Measurements from ENCODE around the gene HMX3.

HMX3 gene

DNA sequence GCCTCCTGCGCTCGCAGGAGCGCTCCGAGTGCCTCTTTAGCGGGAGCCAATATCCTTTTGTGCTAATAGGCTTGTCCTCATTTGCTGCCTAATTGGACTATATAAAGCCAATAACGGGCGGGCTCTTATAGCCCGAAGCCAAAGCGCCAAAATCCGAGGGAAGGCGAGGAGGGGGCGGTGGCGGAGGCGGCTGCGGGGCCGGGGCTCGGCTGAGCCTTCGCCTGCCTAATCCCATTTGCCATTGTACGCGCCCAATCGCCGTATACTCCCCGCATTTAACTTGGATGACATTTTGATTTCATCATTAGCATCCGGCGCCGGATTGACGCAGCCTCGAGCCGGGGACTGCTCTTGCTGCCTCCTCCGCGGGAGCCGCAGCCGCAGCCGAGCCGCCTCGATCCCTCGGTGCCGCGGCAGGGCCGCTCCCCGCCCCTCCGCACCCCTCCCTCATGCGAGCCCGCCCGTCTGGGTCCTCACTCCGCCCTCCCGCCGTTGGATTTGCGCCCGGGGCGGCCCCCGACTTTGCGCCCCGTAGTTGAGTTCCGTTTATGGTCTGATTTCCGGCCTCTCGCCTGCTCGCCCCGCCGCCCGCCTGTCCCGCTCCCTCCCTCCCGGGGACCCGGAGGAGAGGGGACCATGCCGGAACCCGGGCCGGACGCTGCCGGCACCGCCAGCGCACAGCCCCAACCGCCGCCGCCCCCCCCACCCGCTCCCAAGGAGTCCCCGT is at the start of gene HMX3:
TSS of gene HMX3 (plus strand) at position 556 of the 727 bp plus-strand sequence. CDS start at position 637, 81 bp downstream.
- DNase-seq (ENCODE audit: low read depth in 3 of 3): no peak

DNA sequence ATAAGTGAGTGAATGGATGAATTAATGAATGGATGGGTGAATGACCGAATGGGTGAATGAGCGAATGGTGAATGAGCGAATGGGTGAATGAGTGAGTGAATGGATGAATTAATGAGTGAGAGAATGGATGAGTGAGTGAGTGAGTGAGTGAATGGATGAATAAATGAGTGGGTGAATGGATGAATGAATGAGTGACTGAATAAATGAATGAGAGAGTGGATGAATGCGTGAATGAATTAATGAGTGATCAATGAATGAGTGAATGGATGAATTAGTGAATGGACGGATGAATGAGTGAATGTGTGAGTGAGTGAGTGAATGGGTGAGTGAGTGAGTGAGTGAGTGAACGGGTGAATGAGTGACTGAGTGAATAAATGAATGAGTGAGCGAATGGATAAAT is 49.5 kb upstream of the HMX3 start:
- no peak for DNase-seq (ENCODE audit: low read depth in 3 of 3)

DNA sequence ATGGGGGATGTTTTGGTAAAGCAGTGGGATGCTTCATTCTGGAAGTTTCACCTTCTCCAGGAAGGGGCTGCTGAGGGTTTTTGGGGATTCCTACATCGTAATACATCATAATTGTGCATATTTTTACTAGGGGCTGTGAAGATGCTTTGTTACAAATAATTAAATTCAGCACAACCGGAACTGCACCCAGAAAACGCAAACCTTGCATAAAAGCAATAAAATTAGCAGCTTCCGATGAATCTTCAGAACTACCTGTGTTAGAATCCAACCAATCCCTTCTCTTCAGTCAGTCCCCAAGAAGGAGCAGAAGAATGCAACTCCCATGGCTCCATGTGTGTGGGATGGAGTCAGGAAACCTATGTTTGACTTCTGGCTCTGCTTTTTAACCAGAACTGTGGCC is 48.4 kb upstream of the HMX3 start:
- no peak for DNase-seq (ENCODE audit: low read depth in 3 of 3)

DNA sequence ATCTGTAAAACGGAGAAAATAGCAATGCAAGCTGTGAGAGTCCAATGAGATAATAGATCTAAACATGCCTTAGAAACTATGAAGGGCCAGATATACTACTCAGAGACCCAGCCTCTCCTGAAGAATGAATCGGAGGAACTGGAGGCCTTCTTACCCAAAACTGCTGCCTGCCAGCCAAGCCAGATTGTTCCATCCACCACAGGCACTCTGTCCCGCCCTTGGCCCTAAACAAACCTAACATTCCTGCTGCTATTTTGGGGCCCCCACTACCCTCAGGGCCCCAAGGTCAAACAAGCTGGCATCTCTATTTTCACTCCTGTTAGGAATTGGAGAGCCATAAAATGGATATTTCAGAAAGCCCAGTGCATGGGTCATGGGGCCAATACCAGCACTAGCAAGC is 48.0 kb upstream of the HMX3 start:
- no peak for DNase-seq (ENCODE audit: low read depth in 3 of 3)

DNA sequence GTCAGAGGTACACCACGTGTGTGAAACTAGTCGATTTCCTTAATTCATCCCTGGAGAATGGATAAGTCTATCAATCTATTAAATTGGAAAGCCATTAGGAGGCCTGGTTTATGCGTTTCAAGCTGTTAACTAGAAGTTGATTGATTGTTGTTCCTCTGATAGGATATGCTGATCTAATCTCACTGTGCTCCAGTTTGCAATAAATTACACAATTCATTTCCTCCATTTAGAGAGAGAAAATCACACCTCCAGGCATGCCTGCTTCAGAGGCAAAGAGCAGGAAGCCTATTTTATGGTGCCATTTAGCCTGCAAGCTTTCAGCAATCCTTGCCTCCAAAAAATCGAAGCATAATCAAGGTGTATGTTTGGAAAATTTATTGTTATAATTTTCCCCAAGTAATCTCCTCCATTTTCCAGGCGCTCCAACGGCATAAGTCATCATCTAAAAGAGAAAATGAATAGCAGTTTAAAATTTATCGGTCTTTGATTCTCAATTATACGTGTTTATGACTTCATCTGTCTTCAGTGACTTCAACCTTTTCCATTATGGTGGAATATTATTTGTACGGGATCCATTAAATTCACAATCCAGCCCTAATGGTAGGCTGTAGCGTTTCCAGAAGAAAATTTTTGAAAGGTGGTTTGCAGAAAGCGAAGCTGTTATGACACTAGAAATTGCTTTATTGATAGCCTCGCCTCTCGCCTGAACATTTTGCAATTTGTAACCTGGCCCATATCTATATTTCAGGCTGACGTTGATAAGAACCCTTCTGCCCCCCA is 42.9 kb upstream of the HMX3 start:
- DNase-seq (ENCODE audit: low read depth in 3 of 3): no peak

DNA sequence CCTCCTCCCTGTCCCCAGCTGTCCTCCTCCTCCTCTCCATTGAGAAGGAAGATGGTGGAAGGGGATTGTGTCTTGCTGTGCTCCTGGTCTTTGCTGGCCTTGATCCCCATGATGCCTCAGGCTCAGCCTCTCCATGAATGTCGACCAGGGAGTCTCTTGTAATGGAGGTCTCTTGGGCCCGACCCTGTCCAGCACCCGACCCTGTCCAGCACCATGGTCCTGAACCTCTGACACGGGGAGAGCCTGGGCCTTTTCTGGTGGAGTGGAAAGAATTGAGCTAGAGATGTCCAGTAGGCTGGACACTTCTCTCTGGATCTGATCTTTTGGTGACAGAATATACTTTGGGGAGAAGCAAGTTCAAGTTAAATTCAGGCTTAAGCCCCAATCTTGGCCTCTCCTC is 42.3 kb upstream of the HMX3 start:
- no peak for DNase-seq (ENCODE audit: low read depth in 3 of 3)

DNA sequence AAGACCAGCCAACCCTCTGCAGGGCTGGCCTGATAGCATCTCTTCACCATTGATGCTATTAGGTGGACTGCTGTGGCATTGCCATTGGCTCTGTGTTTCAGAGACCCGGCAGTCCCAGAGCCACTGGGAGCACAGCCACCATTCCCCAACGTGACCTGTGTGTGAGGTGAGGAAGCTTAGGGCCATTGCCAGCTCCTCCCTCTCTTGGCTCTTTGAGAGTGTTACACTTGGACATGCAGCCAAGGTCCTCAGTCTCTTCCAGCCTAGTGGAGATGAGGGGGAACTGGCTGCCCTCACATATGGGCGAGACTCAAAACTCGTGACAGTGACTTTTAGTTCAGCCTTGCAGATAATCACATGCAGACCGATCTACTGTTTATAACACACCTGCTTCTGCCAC is 39.3 kb upstream of the HMX3 start:
- DNase-seq (ENCODE audit: low read depth in 3 of 3): no peak

DNA sequence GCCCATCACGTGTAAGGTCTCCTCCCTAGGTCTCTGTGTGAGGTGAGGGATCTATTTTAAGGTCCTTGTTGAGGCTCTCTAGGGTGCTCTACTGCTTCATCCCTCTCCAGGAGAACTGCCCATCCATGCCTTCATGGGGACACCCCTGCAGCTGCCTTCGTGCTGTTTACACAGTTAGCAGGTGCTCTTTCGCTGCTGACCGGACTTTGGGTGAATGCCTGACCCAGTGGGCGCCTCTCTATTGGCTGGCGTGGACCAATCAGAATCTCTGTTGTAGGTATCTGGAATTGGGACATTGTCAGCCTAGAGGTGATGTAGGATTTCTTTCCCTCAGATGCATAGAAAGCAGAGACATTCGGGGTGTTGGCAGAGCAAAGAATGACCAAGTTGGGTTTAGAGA is 38.7 kb upstream of the HMX3 start:
- DNase-seq (ENCODE audit: low read depth in 3 of 3): no peak

DNA sequence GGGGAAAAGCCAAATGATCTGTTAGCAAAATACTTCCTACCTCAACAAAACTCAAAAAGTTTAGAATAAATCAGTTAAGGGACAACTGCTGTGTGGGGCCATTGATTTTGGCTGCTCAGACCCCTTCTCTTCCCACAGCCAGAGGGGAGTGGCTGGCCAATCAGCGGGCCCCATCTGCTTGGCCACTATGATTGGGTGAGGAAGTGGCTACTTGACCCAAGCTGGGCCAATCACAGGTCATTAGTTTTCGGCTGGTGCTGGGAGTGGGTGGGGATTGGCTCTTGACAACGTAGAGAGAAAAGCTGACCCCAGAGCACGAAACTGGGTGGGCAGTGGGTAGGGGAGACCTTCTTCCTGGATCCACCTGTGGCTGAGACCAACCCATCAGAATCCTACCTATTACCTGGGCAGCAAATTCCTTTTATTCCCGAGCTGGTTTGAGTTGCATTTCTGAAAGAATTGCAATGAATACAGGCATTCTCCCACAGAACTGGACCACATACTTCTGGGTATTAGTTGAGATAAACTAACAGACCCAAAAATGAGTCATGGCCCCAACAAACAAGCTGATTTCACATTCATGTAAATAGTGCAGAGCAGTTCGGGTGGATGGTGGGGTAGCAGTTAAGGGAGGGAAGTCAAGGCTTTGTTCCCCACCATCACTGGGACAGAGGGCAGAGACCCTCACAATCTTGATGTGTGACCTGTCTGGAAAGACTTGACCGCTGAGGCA is 35.6 kb upstream of the HMX3 start:
- no peak for DNase-seq (ENCODE audit: low read depth in 3 of 3)

DNA sequence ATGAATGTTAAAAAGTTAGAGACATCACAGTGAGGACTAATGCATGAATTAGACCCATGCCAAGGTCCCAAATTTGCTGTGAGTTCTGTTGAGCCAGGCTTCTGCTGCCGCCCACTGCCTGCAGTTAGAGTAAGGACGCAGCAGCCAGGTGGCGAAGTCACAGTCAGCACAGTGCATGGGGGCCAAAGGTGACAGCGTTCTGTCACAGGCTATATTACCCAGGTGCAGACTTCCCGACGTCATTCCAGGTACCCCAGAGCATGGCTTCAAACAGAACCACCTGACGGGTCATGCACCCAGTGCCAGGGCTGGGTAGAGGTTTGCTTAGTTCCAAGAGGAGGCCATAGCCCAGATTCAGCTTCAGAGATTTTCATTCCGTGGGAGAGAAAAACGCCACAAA is 33.9 kb upstream of the HMX3 start:
- no peak for DNase-seq (ENCODE audit: low read depth in 3 of 3)

DNA sequence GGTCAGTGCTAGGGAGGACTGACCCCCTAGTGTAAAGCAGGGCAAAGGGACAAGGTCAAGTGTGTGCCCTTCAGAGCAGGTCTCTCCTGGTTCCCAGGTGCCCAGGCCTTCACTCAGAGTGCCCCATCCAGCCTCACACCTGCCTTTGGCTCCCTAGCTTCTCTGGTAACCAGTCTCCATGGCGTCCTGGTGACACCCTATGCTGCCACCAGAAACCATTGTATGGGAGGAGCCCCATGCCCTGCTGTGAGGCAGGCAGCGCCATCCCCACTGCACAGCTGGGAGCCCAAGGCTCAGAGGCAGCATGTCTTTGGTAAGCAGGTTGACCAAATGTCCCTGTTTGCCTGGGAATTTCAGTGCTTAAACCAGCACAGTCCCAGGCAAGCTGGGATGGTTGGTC is 33.1 kb upstream of the HMX3 start:
- no peak for DNase-seq (ENCODE audit: low read depth in 3 of 3)

DNA sequence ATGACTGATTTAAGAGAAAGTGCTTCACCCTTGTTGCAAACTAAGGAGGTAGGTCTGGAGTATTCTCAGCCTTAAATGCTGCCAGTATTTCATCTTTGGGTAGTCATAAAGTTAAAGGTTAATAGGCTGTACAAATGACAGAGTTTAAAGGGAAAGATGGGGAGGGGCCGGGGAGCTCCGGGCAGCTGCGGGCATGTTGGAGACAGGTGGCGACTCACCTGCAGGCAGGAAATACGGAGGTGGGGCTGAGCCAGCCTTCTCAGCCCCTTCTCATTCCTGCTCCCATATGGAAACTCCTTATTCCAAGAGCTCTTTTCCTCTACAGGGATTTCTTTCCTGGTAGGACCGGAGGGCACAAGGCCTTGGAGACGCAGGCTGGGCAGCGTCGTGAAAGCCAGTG is 31.8 kb upstream of the HMX3 start:
- no peak for DNase-seq (ENCODE audit: low read depth in 3 of 3)

DNA sequence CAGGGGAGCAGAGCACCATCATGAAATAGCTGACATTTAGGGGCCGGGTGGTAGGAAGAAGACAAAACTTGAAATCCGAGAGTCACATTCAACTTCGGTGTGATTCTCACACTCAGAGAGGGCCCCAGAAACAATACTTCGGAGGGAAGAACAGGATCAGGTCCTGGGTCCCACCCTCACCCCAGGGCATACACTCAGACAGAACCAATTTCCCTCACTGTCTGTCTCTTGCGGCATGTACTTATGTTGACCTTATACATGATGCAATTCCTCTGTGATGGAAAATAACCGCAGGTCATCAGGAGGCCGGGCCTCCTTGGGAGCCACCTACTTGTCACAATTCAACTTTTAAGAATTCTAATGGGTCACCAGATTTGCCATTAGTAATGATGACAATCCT is 26.3 kb upstream of the HMX3 start:
- DNase-seq (ENCODE audit: low read depth in 3 of 3): no peak

DNA sequence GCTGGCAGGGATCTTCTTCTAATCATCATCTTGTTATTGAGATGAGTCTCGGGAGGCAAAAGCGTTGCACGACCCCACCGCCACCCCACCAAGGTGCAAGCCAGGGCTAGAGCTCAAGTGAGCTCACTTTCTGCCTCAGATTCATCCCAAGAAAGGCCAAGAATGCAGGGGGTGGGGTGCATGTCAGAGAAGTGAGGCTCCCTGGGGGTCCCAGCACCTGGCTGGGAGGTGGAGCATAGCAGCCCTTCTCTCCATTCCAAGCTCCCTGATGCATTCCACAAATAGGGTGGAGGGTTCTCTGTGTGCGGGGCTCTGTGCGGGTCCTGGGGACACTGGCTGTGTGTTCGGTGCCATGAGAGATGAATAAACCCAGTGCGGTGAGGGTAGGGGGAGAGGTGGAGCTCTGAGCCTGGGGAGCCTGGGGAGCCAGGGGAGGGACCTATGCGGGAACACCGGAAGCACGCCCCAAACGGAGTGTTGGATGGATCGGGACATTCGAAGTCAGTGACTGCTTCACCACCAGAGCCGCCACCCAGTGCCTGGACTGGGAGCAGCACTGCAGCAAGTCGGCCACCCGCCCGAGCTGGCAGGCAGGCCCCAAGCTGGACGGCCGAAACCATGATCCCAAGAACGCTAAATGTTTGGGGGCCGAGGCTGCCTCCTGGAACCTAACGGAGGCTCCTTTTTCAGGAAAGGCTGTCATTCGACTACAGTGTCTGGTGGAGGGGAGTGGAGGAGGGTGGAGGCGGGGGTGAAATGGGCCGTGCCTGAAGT is 17.9 kb upstream of the HMX3 start:
- no peak for DNase-seq (ENCODE audit: low read depth in 3 of 3)

DNA sequence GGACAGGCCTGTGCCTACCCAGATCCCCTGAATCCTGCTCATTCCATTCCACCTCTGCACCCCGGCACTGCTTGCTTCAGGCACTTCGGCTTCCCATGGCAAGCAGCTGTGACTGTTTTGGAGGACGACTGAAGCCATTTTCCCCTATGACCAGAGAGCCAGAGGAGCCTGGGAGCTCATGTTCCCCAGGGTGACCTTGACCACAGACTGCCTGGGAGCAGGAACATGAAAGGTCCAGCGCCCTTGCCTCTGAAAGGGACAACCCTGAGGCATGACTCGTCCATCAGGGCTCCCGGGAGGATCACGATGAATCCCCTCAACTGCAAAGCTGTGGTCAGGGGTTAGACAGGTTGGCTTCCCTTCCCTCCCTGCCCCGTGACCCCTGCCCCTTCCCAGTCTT is 16.7 kb upstream of the HMX3 start:
- DNase-seq (ENCODE audit: low read depth in 3 of 3): no peak

DNA sequence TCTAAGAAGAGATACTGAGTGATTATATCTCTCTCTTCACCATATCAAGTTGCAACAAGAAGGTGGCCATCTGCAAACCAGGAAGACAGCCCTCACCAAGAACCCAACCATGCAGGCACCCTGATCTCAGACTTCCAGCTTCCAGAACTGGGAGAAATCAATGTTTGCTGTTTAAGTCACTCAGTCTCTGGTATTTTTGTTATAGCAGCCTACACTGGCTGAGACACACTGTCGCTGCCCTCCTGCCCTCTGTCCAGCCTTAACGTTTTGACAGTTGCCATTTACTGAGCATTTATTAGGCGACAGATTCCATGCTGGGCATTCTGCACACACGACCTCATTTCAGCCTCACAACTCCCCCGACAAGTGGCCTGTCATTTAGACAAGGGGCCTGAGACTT is 9.5 kb upstream of the HMX3 start:
- DNase-seq (ENCODE audit: low read depth in 3 of 3): no peak

DNA sequence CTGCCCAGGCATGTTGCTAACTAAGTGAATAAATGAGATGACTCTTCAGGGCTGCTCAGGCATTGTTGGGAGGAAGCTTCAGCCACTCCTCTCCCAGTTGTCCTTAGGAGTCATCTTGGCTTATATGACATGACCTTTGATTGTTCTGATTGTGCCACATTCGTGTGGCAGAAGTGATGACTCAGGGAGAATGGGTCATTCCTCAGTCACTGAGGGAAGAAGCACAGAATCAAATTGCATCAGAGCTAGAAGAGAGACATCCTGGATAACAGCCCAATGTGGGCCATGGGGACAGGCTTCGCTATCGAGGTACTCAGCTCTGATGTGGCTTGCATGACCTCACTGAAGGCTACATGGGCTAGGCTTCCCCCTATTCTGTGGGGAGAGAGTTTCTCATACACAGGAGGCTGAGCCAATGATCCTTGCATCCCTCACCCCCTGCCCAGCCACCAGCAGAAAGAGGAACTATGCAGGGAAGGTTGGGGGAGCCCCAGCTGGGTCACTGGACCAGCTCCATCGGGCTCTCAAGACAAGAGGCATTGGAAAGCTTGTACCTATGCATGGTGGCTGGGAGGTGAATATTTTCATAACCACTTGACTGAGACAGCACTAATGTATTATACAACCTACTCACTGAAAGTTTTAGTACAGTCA is 6.0 kb upstream of the HMX3 start:
- no peak for DNase-seq (ENCODE audit: low read depth in 3 of 3)

DNA sequence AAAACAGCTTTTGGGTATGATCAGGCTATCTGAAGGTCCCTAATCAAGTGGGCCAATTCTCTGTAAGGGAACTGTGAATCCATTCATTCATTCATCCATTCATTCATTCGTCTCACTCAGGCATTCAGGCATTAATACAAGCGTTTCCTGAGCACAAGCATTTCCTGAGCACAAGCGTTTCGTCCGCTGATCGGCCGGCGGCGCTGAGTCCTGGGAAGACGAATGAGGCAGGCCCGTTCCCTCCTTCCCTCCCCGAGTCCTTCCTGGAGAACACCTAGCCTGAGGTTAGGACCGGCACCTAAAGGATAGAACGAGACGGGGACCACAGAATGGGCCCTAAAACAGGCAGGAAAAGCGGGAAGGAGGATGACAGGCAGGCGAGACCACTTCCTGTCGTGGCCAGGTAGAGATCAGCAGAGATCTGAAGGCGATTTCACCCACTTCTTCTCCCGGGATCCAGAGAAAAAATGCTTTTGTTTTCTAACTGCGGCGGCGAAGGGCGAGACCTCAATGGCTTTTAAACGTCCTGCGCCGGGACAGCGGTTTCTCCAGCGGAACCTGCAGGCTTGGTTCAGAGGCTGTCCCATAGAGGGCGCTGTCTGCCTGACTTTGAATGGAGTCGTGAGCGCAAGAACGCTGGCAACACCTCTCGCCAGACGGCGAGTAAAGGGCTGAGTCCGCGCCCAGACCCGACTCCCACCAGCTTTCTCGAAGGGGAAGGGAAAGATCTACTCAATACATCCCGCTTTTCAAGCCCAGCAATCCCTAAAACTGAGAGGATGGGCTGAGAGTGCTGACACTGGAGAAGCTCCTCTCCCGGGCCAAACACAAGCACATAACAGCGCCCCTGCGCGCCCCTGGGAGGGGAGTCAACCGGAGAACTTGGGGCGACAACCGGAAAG is 2.9 kb upstream of the HMX3 start:
- peak; percentile 69 to 79 (median 75) for DNase-seq (ENCODE audit: low read depth in 3 of 3)

DNA sequence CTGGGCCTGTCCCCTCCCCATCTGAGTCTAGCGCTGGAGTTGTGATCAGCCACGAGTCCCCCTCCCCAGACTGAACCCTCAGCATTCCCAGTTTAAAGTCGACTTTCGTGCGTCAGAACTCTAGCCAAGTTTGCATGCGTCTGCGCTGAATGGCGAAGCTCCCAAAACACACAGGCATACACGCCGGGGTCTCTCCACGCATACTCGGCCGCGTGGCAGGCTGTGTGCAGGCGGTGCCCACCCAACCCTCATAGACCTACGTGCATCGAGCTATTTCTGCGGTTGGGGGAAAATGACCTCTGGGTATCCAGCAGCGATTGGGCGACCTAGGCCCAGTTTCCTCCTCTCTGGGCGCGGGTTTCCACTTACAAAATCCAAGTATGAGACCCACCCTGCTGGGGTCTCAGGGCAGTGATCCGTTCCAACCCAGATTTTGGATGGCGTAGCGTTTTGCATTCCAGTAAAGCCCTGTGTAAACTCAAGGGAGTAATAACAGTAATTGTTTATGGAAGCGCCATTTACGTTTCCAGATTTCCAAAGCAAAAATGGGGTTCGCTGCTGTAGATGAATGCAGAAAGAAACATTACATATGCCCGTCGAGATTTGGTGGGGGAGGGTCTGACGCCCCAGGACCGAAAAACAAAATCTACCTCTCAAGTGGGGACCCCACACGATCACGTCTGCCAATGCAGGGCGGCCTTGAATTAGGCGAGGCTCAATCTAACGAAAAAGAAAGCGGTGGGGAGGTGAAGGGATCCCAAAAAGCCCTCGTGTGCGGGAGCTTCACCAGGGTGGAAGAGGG is 2.0 kb upstream of the HMX3 start:
- no peak for DNase-seq (ENCODE audit: low read depth in 3 of 3)
